Ishikawa (cell line): Measurements from ENCODE around the gene OTULIN.

Experiments
- CEBPB ChIP-seq: IDR thresholded peaks from 2 replicates; pipeline ENCODE4 v1.6.1; 2012
- CREB1 ChIP-seq: IDR thresholded peaks from 2 replicates; pipeline ENCODE4 v1.6.1; 2012; ENCODE audit warnings: low read depth
- EGR1 ChIP-seq: IDR thresholded peaks from 2 replicates; pipeline ENCODE4 v1.6.1; 2012
- EP300 ChIP-seq: IDR thresholded peaks from 2 replicates; pipeline ENCODE4 v1.6.1; 2012; ENCODE audit warnings: borderline replicate concordance
- FOXM1 ChIP-seq: IDR thresholded peaks from 2 replicates; pipeline ENCODE4 v1.6.1; 2012; ENCODE audit warnings: low read depth, borderline replicate concordance
- NFIC ChIP-seq: IDR thresholded peaks from 2 replicates; pipeline ENCODE4 v1.6.1; 2012
- RAD21 ChIP-seq: IDR thresholded peaks from 2 replicates; pipeline ENCODE4 v1.6.1; 2012; ENCODE audit warnings: low read depth
- TCF12 ChIP-seq: IDR thresholded peaks from 2 replicates; pipeline ENCODE4 v1.6.1; 2012; ENCODE audit warnings: low read depth
- TEAD4 ChIP-seq: IDR thresholded peaks from 2 replicates; pipeline ENCODE4 v1.6.1; 2012
- YY1 ChIP-seq: IDR thresholded peaks from 2 replicates; pipeline ENCODE4 v1.6.1; 2012; ENCODE audit warnings: low read depth
- ZBTB7A ChIP-seq: IDR thresholded peaks from 2 replicates; pipeline ENCODE4 v1.6.1; 2012; ENCODE audit warnings: low read depth
- TF ChIP-seq, protein P1 (sequence below): IDR thresholded peaks from 2 replicates; pipeline ENCODE4 v1.6.1; 2012
- TF ChIP-seq, protein P2 (sequence below): IDR thresholded peaks from 2 replicates; pipeline ENCODE4 v1.6.1; 2012
- TF ChIP-seq, protein P3 (sequence below): IDR thresholded peaks from 2 replicates; pipeline ENCODE4 v1.6.1; 2012; ENCODE audit warnings: low read depth, mild to moderate bottlenecking

The OTULIN gene

DNA sequence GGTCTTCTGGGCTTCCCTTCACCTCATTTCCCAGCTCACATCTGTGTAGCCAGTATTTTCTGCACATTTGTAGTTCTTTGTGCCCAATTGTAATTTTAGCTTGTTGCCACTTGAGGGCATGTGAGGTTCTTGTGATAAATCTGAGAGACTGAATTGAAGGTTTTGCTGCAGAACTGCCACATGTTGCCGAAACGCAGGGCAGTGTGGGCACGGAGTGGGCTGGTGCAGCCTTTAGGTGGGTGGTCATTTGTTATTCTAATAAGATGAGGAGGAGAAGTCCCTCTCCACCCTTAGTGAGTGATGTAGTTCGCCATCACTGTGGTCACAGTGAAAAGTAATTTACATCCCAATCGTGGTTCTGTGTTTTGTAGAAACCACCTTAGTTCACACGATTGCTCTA, 21.2 kb downstream of the OTULIN start:
- TF ChIP-seq RAD21 (peak; percentile 54), EGR1 (no peak)

DNA sequence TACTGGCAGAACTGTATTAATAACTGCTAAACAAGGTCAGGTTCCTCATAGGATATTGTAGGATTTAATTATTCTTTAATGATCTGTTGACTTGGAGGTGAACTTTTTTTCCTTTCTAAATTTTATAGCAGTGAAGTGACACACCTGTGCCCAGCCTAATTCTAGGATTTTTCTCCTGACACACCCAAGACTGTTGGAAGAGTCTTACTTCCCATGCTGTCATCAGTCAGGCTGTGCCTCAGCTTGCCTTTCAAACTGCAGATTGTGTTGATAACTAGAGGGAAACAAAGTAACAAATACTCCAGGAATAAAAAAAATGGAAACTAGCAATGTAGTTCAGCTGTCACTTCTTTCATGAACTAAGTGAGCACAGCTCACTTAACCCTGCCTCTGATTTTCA, 22.0 kb downstream of the OTULIN start:
- TF ChIP-seq, protein P1, sequence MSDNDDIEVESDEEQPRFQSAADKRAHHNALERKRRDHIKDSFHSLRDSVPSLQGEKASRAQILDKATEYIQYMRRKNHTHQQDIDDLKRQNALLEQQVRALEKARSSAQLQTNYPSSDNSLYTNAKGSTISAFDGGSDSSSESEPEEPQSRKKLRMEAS, result no peak
- no peak for TF ChIP-seq FOXM1
- TF ChIP-seq, protein P2, sequence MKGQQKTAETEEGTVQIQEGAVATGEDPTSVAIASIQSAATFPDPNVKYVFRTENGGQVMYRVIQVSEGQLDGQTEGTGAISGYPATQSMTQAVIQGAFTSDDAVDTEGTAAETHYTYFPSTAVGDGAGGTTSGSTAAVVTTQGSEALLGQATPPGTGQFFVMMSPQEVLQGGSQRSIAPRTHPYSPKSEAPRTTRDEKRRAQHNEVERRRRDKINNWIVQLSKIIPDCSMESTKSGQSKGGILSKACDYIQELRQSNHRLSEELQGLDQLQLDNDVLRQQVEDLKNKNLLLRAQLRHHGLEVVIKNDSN, result no peak
- no peak for TF ChIP-seq RAD21
- no peak for TF ChIP-seq EGR1
- no peak for TF ChIP-seq ZBTB7A
- TF ChIP-seq NFIC, result no peak
- TF ChIP-seq, protein P3, sequence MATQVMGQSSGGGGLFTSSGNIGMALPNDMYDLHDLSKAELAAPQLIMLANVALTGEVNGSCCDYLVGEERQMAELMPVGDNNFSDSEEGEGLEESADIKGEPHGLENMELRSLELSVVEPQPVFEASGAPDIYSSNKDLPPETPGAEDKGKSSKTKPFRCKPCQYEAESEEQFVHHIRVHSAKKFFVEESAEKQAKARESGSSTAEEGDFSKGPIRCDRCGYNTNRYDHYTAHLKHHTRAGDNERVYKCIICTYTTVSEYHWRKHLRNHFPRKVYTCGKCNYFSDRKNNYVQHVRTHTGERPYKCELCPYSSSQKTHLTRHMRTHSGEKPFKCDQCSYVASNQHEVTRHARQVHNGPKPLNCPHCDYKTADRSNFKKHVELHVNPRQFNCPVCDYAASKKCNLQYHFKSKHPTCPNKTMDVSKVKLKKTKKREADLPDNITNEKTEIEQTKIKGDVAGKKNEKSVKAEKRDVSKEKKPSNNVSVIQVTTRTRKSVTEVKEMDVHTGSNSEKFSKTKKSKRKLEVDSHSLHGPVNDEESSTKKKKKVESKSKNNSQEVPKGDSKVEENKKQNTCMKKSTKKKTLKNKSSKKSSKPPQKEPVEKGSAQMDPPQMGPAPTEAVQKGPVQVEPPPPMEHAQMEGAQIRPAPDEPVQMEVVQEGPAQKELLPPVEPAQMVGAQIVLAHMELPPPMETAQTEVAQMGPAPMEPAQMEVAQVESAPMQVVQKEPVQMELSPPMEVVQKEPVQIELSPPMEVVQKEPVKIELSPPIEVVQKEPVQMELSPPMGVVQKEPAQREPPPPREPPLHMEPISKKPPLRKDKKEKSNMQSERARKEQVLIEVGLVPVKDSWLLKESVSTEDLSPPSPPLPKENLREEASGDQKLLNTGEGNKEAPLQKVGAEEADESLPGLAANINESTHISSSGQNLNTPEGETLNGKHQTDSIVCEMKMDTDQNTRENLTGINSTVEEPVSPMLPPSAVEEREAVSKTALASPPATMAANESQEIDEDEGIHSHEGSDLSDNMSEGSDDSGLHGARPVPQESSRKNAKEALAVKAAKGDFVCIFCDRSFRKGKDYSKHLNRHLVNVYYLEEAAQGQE, result no peak
- TF ChIP-seq TEAD4, result no peak
- TF ChIP-seq EP300, result no peak

DNA sequence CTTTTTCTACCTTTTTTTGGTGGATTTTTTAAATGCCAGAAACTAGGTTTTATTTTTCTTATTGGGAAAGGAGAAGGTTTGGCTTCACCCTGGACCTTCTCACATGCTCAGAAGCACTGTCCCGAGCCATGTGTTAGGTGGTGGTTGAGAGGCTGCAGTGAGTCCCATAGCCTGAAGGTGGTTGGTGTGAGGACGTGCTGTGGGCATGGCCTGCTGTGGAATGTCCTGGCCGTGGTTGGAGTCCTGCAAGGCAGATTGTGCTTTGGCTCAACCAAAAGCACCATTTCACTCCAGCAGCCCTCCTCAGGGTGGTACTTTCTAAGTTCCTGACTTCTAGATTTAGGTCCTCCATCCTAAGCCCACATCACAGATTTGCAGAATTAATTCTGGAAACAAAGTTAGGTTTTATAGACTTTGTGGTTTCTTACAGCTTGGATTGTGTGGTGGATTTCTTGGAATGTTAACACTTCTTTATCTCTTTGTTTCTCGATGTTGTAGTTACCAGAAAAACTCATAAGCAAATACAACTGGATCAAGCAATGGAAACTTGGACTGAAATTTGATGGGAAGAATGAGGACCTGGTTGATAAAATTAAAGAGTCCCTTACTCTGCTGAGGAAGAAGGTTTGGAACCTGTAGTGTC, 22.6 kb downstream of the OTULIN start:
- TF ChIP-seq YY1 (no peak), EP300 (no peak), CREB1 (no peak), CEBPB (no peak), ZBTB7A (no peak), RAD21 (no peak), EGR1 (no peak), NFIC (no peak)
- TF ChIP-seq, protein P2, result no peak

DNA sequence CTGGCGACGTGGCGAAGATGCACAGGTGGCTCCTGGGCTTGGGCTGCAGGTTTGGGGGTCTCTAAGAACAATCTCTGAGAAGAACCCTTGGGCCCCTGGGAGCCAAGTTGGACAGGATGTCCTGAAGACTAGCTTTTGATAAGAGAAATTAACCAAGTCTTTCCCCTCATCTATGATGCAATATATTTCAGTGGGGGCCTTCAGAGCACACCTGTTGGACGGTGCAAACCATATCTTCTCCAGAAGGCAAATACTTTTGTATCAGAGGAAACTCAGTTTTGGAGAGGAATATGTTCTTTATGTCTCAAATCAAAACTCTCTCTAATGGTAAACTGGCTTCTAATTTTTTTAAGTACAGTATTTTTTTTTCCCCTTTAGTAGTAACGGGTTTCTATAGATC, 28.6 kb downstream of the OTULIN start:
- TF ChIP-seq YY1, result no peak
- TF ChIP-seq TCF12, result no peak
- TF ChIP-seq CEBPB, result no peak
- no peak for TF ChIP-seq RAD21
- TF ChIP-seq, protein P3, result no peak
- TF ChIP-seq, protein P2, result no peak
- no peak for TF ChIP-seq EGR1

DNA sequence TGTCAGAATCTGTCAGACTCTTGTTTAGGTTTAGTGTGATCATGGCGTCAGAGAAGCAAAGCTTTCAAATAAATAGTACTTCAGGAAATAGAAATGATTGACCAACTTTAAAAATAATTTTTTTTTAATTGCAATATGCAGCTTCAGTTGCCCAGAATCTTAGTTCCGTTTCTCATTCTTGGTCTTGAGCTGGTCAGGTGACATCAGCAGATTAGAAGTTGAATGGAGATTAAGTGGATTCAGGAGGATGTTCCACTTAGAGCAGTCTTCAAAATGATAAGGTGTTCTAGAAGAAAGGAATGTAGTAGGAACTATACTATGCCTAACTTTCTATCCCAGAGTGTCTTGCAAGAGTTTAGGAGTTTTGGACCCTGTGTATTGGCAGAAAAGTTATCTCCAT, 30.6 kb downstream of the OTULIN start:
- TF ChIP-seq EGR1 (no peak), RAD21 (no peak), EP300 (no peak), YY1 (no peak), TEAD4 (no peak), FOXM1 (no peak), CREB1 (no peak), ZBTB7A (no peak)
- TF ChIP-seq, protein P2, result no peak
- TF ChIP-seq, protein P3, result no peak
- TF ChIP-seq, protein P1, result no peak
